ENCODE results near the gene ATG16L2. TPM values are rescaled to one million over a fixed set of nuclear protein-coding genes. Genes with fewer than 3 reads are reported as not detected.

ATG16L2 gene
- total RNA-seq, 2 experiments from 2014 or later: 58.3 to 61.6 TPM

GRCh38 chr11:72783144-72783905 lies 30.9 kb upstream of the ATG16L2 start:
- POLR2A ChIA-PET: interaction anchor here (1.4 to 1.6 kb wide), 2 partner anchors 7 to 32 kb away, joined by 3 to 5 read pairs; no protein-coding TSS in a partner anchor
- H3K36me3 Mint-ChIP-seq (ENCODE audit: low read depth): no peaks in the 10 kb centered on the region
- CTCF ChIA-PET: interaction anchor here (0.9 to 3.1 kb wide), 2 partner anchors 31 to 58 kb away, joined by 3 to 14 read pairs; partner anchors contain the start of gene ATG16L2
- peaks cover 41% of the 10 kb centered on the region for H3K4me1 ChIP-seq (ENCODE audit: insufficient read depth, low read length)
- H3K4me1 Mint-ChIP-seq (ENCODE audit: low read depth): peaks cover 24% of the 10 kb centered on the region
- H3K9me3 ChIP-seq (ENCODE audit: control insufficient read depth in 1 of 2, insufficient read depth in 1 of 2, low read length in 2 of 2): no peaks in the 10 kb centered on the region
- peak overlapping the region; percentile 90 for H3K4me3 Mint-ChIP-seq
- TF ChIP-seq, protein P1, sequence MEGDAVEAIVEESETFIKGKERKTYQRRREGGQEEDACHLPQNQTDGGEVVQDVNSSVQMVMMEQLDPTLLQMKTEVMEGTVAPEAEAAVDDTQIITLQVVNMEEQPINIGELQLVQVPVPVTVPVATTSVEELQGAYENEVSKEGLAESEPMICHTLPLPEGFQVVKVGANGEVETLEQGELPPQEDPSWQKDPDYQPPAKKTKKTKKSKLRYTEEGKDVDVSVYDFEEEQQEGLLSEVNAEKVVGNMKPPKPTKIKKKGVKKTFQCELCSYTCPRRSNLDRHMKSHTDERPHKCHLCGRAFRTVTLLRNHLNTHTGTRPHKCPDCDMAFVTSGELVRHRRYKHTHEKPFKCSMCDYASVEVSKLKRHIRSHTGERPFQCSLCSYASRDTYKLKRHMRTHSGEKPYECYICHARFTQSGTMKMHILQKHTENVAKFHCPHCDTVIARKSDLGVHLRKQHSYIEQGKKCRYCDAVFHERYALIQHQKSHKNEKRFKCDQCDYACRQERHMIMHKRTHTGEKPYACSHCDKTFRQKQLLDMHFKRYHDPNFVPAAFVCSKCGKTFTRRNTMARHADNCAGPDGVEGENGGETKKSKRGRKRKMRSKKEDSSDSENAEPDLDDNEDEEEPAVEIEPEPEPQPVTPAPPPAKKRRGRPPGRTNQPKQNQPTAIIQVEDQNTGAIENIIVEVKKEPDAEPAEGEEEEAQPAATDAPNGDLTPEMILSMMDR (IDR thresholded peaks at IDR 0.05): no peak
- peak overlapping the region; percentile 45 for H3K27ac Mint-ChIP-seq
- no peak overlapping the region for H3K27ac ChIP-seq (ENCODE audit: low read depth in 1 of 2, low read length in 2 of 2)
- no peaks in the 10 kb centered on the region for H3K27me3 ChIP-seq (ENCODE audit: control insufficient read depth in 1 of 2, insufficient read depth in 2 of 2, low read length in 2 of 2)
- no peaks in the 10 kb centered on the region for H3K9me3 Mint-ChIP-seq
- no peaks in the 10 kb centered on the region for H3K36me3 ChIP-seq (ENCODE audit: insufficient read depth, low read length)
- intact Hi-C loops (cut with DNase I, micrococcal nuclease): no loop called here
- no peak overlapping the region for H3K4me3 ChIP-seq (ENCODE audit: low read length)
- H3K27me3 Mint-ChIP-seq: no peaks in the 10 kb centered on the region
- ATAC-seq (ENCODE audit: poor library complexity) (no peak), DNase-seq (no peak)

DNA sequence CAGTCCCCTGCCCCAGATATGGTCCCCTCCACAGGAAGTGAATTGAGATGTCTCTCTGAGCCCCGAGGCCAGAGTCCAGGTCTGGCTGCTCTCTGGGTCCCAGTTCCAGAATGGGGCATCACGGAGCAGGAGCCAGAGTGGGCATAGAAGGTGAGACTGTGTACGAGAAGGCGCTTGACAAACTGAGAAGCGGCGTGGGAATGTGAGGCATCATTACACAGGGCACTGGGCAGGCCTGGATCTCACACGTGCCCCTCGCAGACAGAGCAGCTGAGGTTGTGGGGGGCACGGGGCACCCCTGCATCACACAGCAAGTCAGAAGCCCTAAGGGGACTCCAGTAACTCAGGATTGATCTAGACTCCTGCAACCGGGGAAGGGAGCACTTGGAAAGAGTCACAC lies 29.5 kb upstream of the ATG16L2 start:
- intact Hi-C loops (cut with DNase I, micrococcal nuclease): no loop called here
- Mint-ChIP-seq H3K36me3 (ENCODE audit: low read depth) (no peaks in the 10 kb centered on the region), H3K4me1 (ENCODE audit: low read depth) (peaks cover 18% of the 10 kb centered on the region), H3K9me3 (no peaks in the 10 kb centered on the region), H3K27ac (no peak overlapping the region), H3K4me3 (no peak overlapping the region), H3K27me3 (no peaks in the 10 kb centered on the region)
- Histone ChIP-seq H3K4me3 (ENCODE audit: low read length) (no peak overlapping the region), H3K36me3 (ENCODE audit: insufficient read depth, low read length) (no peaks in the 10 kb centered on the region), H3K27me3 (ENCODE audit: control insufficient read depth in 1 of 2, insufficient read depth in 2 of 2, low read length in 2 of 2) (no peaks in the 10 kb centered on the region), H3K27ac (ENCODE audit: low read depth in 1 of 2, low read length in 2 of 2) (no peak overlapping the region), H3K9me3 (ENCODE audit: control insufficient read depth in 1 of 2, insufficient read depth in 1 of 2, low read length in 2 of 2) (no peaks in the 10 kb centered on the region), H3K4me1 (ENCODE audit: insufficient read depth, low read length) (peaks cover 35% of the 10 kb centered on the region)
- TF ChIP-seq, protein P1 (IDR thresholded peaks at IDR 0.05): no peak
- POLR2A ChIA-PET: no interaction called here
- no peak for DNase-seq
- CTCF ChIA-PET: no interaction called here
- ATAC-seq (ENCODE audit: poor library complexity): no peak

DNA sequence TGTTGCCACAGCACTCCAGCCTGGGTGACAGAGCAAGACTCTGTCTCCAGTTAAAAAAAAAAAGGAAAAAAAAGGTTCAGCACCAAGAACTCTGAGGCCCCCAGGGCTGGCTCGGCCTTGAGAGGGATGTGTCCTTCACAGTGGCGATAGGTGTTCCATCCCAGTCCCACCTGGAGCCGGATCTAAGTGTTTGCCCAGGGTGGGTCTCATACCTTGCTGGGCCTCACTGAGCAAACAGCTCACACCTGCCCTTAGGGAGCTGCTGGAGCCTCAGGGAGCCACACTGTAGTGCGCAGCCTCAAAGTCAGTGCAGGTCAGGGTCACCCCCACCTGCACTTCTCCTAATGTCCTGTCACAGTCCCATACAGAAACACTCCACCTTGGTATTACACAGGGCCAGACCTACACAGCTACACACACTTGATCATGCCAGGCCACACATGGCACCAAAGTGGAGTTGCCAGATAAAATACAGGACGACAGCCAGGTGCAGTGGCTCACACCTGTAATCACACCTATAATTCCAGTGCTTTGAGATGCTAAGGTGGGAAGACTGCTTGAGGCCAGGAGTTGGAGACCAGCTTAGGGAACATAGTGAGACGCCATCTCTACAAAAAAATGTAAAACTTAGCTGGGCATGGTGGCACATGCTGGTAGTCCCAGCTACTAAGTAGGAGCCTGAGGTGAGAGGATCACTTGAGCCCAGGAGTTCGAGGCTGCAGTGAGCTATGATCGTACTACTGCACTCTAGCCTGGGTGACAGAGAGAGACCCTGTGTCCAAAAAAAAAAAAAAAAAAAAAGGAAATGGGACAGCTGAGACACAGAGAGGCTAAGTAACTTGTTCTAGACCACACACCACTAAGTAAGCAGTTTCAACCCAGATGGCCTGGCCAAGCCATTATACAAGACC lies 27.7 kb upstream of the ATG16L2 start:
- Histone ChIP-seq H3K4me3 (ENCODE audit: low read length) (no peak overlapping the region), H3K9me3 (ENCODE audit: control insufficient read depth in 1 of 2, insufficient read depth in 1 of 2, low read length in 2 of 2) (no peaks in the 10 kb centered on the region), H3K4me1 (ENCODE audit: insufficient read depth, low read length) (peaks cover 19% of the 10 kb centered on the region), H3K27ac (ENCODE audit: low read depth in 1 of 2, low read length in 2 of 2) (no peak overlapping the region), H3K36me3 (ENCODE audit: insufficient read depth, low read length) (no peaks in the 10 kb centered on the region), H3K27me3 (ENCODE audit: control insufficient read depth in 1 of 2, insufficient read depth in 2 of 2, low read length in 2 of 2) (no peaks in the 10 kb centered on the region)
- H3K9me3 Mint-ChIP-seq: no peaks in the 10 kb centered on the region
- ChIA-PET POLR2A (no interaction called here), CTCF (interaction anchor here (0.6 to 0.9 kb wide), 4 partner anchors 34 to 273 kb away, joined by 3 to 7 read pairs (median 4); no protein-coding TSS in a partner anchor)
- peaks cover 13% of the 10 kb centered on the region for H3K4me1 Mint-ChIP-seq (ENCODE audit: low read depth)
- DNase-seq (no peak), ATAC-seq (ENCODE audit: poor library complexity) (no peak)
- no peaks in the 10 kb centered on the region for H3K27me3 Mint-ChIP-seq
- intact Hi-C loops (cut with DNase I, micrococcal nuclease): no loop called here
- H3K4me3 Mint-ChIP-seq: no peak overlapping the region
- TF ChIP-seq, protein P1 (IDR thresholded peaks at IDR 0.05): no peak
- no peak overlapping the region for H3K27ac Mint-ChIP-seq
- H3K36me3 Mint-ChIP-seq (ENCODE audit: low read depth): no peaks in the 10 kb centered on the region
